ENCODE results near the gene RO60.
"Not testable (repeated sequence)": the region's sequence is repeated elsewhere in the genome, so short reads cannot be mapped to it uniquely, and the experiment has no call there.

GRCh38 chr1:193032643-193033427 lies 26.6 kb upstream of the RO60 start:
- not testable (repeated sequence) for TF ChIP-seq CTCF (conservative IDR thresholded peaks at IDR 0.05; ENCODE audit: low read depth, low read length); EZH2 (IDR thresholded peaks at IDR 0.05; ENCODE audit: low read length, unreplicated experiment); EZH2phosphoT487 (IDR thresholded peaks at IDR 0.05; ENCODE audit: borderline replicate concordance, low read length)
